NCI-H2196 (cell line): ENCODE results near the gene GUCA1C.

Experiments
- DNase-seq: peaks from one replicate; lab custom pipeline; 2025; ENCODE audit not compliant: unreplicated experiment; lab: John Stamatoyannopoulos, UW

Gene GUCA1C

DNA sequence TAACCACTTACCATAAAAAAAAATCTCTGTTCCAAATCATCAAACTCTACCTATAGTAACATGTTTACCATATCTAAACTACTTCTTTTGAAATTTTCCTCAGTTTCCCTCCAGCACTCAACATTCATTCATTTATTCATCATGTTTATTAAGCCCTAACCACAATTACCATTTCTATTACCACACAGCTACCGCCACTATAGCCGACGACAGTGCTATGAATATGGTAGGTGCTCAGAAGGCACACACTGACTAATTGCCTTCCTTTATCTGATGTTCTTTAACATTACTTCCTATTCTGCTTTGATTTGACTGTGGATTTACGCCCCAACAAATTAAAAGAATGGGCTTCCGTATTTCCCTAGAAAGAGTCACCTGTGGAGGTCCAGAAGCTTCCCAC, 43.9 kb downstream of the GUCA1C start:
- no peak for DNase-seq

DNA sequence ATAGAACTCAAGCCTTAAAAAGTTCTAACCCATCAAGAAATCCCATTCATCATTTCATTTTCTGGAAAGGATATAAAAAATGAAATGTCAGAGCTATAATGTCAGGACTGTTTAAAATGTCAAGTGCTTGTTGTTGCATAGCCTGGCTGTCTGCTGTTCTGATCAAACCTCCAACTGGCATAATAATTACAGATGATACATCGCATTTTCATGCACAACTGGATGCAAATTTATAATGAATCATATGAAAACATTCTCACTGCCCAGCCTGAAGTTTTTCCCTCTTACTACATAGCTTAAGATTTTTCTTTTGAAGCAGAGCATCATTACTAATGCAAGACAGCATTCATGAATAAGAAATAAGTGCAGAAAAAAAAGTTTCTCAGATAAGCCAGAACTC, 46.5 kb downstream of the GUCA1C start:
- no peak for DNase-seq

DNA sequence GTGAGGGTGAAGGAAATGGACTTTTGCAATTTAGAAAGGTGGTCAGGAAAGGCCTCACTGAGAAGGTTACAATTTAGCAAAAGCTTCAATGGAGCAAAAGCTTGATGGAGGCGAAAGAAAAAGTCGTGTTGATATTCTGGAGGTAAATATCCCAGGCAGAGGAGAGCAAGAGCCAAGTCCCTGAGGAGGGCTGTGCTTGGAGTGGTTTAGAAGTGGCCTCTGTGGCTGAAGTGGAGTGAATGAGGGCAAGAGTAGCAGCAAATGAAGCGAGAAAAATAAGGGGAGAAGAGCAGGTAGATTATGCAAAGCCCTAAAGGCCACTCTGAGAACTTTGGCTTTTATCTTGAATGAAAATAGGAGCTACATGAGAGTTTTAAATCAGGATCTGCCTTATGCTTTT, 54.1 kb downstream of the GUCA1C start:
- DNase-seq = no peak

DNA sequence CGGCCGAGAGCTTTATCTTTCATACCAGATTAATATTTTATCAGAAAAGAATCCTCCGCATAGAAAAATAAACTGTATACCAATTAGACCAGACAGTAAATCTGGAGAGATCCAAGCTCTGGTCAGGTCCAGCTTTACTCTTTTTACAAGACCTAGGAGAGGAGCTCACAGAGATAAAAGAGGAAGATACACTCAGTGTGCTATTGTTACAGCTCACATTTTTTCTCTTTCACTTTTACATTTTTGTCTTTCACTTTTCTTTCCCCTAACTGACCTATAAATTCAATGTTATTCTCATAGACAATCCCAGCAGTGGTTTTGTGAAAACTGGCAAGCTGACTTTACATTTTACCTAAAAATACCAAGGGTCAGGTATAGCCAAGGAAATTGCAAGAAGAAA, 55.8 kb downstream of the GUCA1C start:
- no peak for DNase-seq

DNA sequence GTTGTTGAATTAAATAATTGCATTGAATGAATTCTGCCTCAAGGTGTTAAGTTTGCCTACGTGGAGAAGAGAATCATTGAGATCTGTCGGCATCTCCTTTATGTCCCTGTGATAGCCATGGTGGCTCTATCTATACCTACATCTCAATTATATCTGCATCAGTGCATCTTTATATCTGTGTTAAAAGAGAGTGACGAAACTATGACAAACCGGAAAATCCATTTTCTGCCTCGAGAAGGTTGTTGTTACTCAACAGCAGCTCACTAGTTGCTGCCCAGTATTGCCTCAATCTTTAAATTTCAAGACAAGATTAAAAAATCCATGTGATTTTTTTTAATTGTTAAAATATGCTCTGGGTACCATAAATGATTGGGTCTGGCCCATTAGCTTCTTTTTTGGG, 58.7 kb downstream of the GUCA1C start:
- no peak for DNase-seq

DNA sequence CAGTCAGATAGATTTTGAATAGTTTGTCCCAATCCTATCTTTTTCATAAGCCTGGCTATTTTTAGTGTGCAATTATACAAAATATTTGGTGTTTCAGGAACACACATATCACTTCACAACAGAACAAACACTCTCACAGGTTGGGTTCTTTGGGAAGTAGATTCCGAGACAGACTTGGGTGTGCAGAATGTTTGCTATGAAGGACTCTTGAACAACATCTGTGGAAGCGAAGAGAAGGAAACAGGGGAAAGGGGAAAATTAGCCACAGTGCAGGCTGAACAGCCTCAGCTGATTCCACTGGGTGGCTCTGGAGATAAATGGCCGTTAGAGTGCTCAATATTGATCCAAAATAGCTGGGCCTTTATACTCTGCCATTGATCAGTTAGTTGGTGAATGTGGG, 61.8 kb downstream of the GUCA1C start:
- DNase-seq = no peak

DNA sequence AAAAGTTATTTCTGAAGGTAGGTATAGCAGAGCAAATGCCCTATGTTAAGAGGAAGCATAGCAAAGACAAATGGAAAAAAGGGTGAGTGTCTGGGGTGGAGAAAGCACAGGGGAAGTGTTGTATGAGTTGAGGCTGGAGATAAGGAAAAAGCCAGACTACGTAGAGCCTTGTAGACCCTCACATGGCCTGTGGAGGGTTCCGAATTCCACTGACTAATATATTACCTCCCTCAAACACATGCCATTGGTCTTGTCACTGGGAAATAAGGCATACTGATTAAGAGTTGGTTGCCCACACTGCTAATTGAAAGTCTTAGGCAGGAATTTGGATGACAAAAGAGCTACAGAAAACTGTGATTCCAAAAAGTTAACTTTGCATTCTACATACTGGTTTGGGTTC, 65.9 kb downstream of the GUCA1C start:
- DNase-seq = no peak

DNA sequence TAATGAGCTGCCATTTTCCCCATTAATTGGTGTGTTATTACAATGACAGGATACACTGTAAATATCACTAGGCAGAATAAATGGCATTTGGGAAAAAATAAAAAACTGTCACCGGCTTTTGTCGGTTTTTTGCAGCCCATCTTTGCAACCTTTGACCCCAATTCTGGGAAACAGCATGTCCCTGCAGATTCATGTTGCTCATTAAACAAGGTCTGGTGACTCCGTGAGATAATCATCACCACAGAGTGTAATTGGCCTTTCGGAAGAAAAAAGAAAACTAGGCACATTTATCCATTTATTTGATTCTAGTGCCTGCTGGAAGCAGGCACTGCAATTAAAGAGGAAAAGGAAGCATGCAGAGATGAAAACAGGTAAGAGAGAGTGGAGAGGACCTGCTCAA, 66.6 kb downstream of the GUCA1C start:
- DNase-seq = no peak

DNA sequence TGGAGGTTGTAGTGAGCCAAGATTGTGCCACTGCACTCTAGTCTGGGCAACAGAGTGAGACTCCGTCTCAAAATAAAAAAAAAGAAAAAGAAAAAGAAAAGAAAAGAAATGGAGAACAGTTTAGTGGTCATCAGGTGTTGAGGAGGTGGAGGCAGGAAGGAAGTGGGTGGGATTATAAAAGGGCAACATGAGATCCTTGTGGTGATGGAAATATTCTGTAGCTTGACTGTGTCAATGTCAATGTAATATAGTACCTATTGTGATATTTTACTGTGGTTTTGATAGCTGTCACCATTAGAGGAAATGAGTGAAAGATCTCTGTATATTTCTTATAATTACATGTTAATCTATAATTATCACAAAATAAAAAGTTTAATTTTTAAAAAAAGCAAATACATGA, 70.3 kb downstream of the GUCA1C start:
- no peak for DNase-seq

DNA sequence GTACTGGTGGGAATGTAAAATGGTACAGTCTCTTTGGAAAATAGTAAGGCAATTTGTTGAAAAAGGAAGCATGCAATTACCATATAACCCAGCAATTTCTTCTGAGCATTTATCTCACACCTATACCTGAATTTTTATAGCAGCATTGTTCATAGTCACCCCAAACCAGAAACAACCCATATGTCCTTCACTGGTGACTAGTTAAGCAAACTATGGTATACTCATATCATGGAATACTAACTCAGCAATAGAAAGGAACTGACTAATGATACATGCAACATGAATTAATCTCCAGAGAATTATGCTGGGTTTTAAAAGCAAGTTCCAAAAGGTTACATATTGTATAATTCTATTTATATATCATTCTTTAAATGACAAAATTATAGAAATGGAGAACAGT, 70.9 kb downstream of the GUCA1C start:
- no peak for DNase-seq

DNA sequence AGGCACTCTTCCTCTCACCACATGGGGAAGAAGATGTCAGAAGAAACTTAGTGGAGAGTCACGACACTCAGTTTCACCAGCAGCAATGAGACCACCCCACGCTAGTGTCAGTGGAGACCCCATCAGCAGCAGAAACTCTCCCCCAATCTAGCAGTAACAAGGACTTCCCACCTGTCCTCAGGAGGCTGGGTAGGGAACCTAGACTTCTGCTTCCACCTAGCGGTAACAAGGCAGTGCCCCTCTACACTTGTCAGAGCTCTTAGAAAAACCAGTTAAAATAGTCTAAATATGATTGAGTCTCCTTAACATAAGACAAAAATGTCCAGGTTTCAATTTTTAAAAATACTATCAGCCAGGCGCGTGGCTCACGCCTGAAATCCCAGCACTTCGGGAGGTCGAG, 73.8 kb downstream of the GUCA1C start:
- no peak for DNase-seq

DNA sequence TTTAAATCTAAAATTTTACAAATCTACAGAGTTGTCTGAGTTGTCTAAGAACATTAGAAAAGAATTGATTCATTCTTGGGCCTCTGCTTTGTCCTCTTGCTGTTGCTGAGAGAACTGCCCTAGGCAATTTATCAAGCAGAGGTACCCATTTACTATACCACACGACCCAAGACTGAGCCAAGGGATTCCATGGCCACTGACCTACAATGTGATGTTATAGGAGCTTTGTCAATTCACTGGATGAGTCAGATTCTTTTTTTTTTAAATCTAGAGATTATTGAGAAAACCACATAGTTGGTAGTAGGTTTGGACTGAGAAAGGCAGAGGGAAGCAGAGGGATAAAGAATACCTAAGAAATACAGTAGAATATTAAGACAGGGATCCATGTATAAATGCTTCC, 75.8 kb downstream of the GUCA1C start:
- no peak for DNase-seq

DNA sequence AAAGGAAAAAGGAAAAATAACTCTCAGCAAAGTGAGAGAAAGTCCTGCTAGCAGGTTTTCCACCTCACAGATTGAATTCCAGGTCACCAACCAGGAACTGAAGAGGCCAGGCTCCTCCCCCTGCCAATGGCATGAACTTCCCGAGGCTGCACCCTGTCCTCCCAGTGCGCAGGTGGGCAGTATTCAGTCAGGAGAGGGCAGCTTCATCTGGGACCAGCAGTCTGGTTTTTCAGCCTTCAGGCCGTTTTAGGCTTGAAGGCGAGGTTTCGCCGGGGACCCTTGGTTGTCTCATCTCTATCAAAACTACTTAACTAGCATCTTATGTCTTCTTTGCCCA, 89.9 kb downstream of the GUCA1C start:
- DNase-seq = no peak

DNA sequence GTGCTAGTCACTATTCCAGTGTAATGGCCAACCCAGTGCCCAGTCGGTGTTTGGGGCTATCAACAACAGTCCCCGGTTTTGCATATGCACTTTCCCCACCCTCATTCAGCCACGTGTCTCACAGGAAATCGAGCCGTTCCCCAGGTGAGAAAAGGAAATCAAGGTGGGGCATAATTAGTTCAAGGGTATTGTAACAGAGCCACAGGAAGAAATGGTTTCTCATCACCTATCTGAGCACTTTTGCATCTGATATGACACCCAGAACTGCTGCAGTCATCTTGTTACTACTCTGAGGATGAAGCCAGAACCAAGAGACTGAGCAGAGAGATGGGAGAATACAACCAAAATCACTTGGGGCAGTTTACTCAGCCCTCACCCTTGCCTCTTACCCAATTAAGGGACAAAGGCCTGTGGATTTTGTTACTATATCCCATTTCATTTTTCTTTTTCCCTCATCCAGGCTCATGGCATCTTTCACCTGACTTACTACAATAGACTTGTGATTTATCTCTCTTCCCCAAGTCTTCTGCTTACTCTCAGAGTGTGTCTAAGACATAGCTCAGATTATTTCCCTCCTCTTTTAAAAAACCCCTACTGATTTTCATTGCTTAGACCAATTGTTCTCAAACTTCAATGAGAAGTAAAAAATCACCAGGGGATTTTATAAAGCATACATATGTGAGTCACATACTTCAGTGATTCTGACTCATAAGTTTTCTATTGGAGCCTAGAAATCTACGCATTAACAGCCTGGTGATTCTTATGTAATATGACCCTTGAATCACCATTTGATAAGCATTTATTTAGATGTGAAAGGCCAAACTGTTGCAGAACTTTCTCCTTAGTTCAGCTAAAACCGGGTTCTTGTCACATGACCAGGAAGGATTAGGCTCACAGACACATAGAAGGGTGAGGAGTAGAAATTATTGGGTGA, 90.5 kb downstream of the GUCA1C start:
- no peak for DNase-seq

DNA sequence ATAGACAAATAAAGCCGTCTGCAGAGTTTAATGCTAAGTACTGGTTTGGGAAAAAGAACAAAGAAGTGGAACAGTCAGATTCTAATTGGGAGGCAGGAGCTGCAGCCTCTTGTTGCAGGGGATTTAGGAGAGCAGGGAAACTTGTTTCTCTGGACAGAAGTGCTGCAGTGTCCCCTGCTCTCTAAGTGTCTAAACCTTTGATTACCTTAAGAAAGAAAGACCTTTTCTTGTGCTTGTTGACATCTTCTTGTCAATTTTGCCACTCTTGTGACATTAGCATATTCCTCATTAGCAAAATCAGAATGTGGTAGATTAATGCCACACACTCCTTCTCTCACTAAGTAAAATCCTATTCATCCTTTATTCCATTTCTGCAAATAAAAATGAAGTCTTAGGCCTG, 92.3 kb downstream of the GUCA1C start:
- no peak for DNase-seq
